HEK293T (cell line): Measurements from ENCODE around the gene PXDN.

Source experiments
- FOXA1 ChIP-seq: fragments of 450-650 bp; IDR thresholded peaks from 2 replicates; pipeline ENCODE4 v1.6.1; 2016; ENCODE audit warnings: mild to moderate bottlenecking
- FOXK2 ChIP-seq: fragments of 450-650 bp; IDR thresholded peaks from 2 replicates; pipeline ENCODE4 v1.6.1; 2016; ENCODE audit warnings: mild to moderate bottlenecking
- FOXM1 ChIP-seq: fragments of 450-650 bp; IDR thresholded peaks from 2 replicates; pipeline ENCODE4 v1.6.1; 2017; ENCODE audit warnings: mild to moderate bottlenecking, borderline replicate concordance
- HDGF ChIP-seq: fragments of 450-650 bp; IDR thresholded peaks from 2 replicates; pipeline ENCODE4 v1.6.1; 2017; ENCODE audit warnings: antibody characterized with exemption, borderline replicate concordance

- TF ChIP-seq FOXA1, result no peak
- TF ChIP-seq FOXM1, result no peak
- TF ChIP-seq HDGF, result no peak
- TF ChIP-seq FOXK2, result no peak
These were observed 71.0 kb downstream of the PXDN start for GRCh38 chr2:1673160-1673944.
